Testis (tissue), 2 donors: ENCODE measurements around the gene BLMH.

Source experiments
- POLR2A ChIP-seq: fragments of 450-650 bp; IDR thresholded peaks from one replicate; pipeline ENCODE4 v1.6.1; 2017; ENCODE audit warnings: antibody characterized with exemption, mild to moderate bottlenecking, moderate library complexity
- TF ChIP-seq, protein P1 (sequence below), 3 experiments: fragments of 450-650 bp in 2 of 3; fragments of 200-600 bp in 1 of 3; sonication (generic) in 1 of 3; IDR thresholded peaks; one replicate each; pipeline ENCODE4 v1.5.1; 2016 to 2019; ENCODE audit warnings: antibody characterized with exemption in 3 of 3, mild to moderate bottlenecking in 2 of 3, moderate library complexity in 1 of 3

GRCh38 chr17:30230596-30231125 lies 61.1 kb downstream of the BLMH start:
- TF ChIP-seq, protein P1, sequence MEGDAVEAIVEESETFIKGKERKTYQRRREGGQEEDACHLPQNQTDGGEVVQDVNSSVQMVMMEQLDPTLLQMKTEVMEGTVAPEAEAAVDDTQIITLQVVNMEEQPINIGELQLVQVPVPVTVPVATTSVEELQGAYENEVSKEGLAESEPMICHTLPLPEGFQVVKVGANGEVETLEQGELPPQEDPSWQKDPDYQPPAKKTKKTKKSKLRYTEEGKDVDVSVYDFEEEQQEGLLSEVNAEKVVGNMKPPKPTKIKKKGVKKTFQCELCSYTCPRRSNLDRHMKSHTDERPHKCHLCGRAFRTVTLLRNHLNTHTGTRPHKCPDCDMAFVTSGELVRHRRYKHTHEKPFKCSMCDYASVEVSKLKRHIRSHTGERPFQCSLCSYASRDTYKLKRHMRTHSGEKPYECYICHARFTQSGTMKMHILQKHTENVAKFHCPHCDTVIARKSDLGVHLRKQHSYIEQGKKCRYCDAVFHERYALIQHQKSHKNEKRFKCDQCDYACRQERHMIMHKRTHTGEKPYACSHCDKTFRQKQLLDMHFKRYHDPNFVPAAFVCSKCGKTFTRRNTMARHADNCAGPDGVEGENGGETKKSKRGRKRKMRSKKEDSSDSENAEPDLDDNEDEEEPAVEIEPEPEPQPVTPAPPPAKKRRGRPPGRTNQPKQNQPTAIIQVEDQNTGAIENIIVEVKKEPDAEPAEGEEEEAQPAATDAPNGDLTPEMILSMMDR (IDR thresholded peaks at IDR 0.05) = no peak
- TF ChIP-seq POLR2A = no peak
